OCI-M2 (cell line): ENCODE measurements around the gene SNX9.
"Not testable (repeated sequence)": the region's sequence is repeated elsewhere in the genome, so short reads cannot be mapped to it uniquely, and the experiment has no call there.

ENCODE experiments used
- DNase-seq: peaks from one replicate; lab custom pipeline; 2025; ENCODE audit not compliant: unreplicated experiment; lab: John Stamatoyannopoulos, UW

SNX9 gene

GRCh38 chr6:157911786-157912185 lies 88.7 kb downstream of the SNX9 start:
- no peak for DNase-seq

GRCh38 chr6:157912326-157912725 lies 89.3 kb downstream of the SNX9 start:
- DNase-seq = no peak

GRCh38 chr6:157921685-157922367 lies 98.8 kb downstream of the SNX9 start:
- no peak for DNase-seq

GRCh38 chr6:157925771-157926170 lies 102.7 kb downstream of the SNX9 start:
- DNase-seq = no peak

GRCh38 chr6:157927011-157927410 lies 104.0 kb downstream of the SNX9 start:
- DNase-seq = no peak

- DNase-seq = no peak
Observed at GRCh38 chr6:157928428-157928827, 105.4 kb downstream of the SNX9 start.

GRCh38 chr6:157929076-157929475 lies 106.0 kb downstream of the SNX9 start:
- DNase-seq = no peak

- DNase-seq = no peak
Observed at GRCh38 chr6:157929765-157930319, 106.8 kb downstream of the SNX9 start.

- no peak for DNase-seq
Observed at GRCh38 chr6:157935786-157936185, 112.7 kb downstream of the SNX9 start.

GRCh38 chr6:157937318-157937717 lies 114.3 kb downstream of the SNX9 start:
- no peak for DNase-seq

GRCh38 chr6:157937916-157938315 lies 114.9 kb downstream of the SNX9 start:
- DNase-seq = no peak

GRCh38 chr6:157940375-157941036 lies 117.5 kb downstream of the SNX9 start:
- not testable (repeated sequence) for DNase-seq

- DNase-seq = no peak
Observed at GRCh38 chr6:157941101-157941863, 118.2 kb downstream of the SNX9 start.

- no peak for DNase-seq
Observed at GRCh38 chr6:157942351-157942750, 119.3 kb downstream of the SNX9 start.

- DNase-seq = no peak
Observed at GRCh38 chr6:157943249-157943963, 120.4 kb downstream of the SNX9 start.

- DNase-seq = no peak
Observed at GRCh38 chr6:157943964-157944283, 120.9 kb downstream of the SNX9 start.

GRCh38 chr6:157944983-157945931 lies 122.2 kb downstream of the SNX9 start:
- no peak for DNase-seq

GRCh38 chr6:157946053-157946617 lies 123.1 kb downstream of the SNX9 start:
- DNase-seq = no peak

GRCh38 chr6:157946865-157947532 lies 124.0 kb downstream of the SNX9 start:
- DNase-seq = no peak
